GM08714 (cell line): Measurements from ENCODE around the gene PLCXD1.
"Not testable (repeated sequence)": the region's sequence is repeated elsewhere in the genome, so short reads cannot be mapped to it uniquely, and the experiment has no call there.

Experiments
- H3K4me3 ChIP-seq: fragments of 200-500 bp; sonication (Bioruptor generic); 2 replicates; pipeline ENCODE4 v1.5.1; 2014; ENCODE audit warnings: mild to moderate bottlenecking, low read length, inconsistent platforms
- ZNF274 ChIP-seq: IDR thresholded peaks from 2 replicates; pipeline ENCODE4 v1.6.1; 2012; ENCODE audit warnings: mild to moderate bottlenecking, low read depth, low read length

The PLCXD1 gene

DNA sequence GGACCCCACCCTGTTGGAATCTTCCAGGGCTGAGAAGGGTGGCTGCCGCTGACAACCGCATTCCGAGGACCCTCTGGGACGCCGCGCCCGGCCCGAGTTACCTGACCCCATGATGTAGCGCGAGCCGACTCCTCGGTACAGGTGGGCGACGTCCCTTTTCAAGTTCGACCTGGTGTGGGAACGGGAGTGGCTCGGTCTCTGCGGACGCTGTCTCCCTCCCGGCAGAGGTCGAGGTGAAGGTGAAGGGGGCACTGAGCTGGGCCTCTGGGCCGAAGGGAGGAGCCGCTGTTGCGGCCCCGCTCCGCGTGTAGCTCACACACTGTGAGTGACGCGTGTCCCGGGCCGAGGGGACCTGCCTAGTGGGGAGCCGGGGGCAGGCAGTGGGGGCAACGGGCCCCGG lies 32.9 kb downstream of the PLCXD1 start:
- TF ChIP-seq ZNF274, result no peak
- H3K4me3 ChIP-seq, result no peak overlapping the region

DNA sequence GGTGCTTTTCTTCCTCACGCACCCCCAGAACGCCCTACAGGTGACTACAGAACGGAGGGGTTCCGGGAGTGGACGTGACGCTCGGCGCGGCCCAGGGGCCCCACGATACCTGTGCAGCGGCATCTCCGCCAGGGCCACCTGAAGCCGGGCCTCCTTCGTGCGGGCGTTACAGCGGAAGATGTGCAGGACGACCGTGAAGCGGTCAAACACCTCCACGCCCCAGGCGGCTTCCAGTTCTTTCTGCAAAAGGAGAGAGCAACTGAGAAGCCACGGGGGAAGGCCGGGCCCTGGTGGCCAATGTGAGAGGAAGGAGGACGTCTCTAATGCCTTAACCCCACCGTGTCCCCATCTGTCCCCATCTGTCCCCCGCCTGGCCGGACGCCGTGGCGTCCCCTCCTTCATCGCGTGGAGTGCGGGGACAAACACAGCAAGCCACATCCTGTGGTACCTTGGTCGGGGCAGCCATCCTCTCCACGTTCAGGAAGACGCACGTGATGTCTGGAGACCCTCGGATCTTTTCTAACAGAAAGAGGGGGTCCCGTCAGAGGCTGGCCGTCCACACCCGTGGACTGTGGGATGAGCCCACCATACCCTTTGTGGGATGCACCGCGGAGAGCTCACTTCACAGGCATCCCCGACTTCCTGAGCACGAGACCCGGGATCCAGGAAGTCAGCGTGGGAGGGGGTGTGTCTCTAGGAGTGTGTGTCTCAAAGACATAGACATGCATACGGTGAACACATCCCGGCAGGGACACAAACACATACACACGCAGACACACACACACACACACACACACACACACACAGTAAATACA lies 33.8 kb downstream of the PLCXD1 start:
- H3K4me3 ChIP-seq, result no peak overlapping the region
- no peak for TF ChIP-seq ZNF274

DNA sequence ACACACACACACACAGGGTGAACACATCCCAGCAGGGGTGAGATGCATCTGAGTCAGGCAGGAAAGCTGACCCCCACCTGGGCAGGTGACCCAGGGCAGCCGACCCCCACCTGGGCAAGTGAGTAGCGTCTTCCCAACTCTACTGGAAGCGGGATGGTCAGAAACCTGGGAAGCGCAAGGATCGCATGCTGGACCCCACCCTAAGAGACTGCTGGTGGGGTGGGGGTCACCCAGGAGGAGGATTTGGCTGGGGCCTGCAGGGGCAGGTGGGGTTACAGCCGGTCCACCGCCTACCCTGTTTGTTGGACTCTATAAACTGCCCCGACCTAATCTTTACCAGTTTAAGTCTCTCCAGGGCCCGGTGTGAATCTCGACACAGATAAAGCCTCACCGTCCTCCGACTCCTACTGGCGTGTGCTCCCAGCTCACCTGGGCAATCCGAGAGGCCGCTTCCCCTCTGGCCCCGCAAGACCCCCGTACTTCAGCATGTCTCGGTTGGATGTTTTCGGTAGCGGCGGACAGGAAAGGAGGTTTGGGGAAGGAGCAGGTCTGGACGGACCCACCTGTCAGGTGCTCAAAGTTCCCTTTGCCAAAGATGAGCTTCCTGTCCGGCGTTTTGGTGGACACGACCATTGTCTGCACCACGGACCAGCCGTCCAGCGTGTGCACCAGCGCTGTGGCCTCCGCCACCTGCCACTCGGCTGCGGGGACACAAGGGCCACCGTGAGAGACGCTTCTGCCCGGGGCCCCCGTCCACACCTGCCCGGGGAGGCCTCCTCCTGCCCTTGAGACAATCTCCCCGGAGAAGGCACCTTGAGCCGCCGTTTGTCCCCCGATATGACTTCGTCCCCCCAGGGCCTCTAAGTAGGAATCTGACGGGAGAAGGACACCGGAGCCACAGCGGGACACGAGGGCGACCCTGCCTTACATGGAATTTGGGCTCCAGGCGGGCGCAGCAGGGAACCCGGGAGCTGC lies 35.5 kb downstream of the PLCXD1 start:
- TF ChIP-seq ZNF274, result no peak
- no peak overlapping the region for H3K4me3 ChIP-seq

DNA sequence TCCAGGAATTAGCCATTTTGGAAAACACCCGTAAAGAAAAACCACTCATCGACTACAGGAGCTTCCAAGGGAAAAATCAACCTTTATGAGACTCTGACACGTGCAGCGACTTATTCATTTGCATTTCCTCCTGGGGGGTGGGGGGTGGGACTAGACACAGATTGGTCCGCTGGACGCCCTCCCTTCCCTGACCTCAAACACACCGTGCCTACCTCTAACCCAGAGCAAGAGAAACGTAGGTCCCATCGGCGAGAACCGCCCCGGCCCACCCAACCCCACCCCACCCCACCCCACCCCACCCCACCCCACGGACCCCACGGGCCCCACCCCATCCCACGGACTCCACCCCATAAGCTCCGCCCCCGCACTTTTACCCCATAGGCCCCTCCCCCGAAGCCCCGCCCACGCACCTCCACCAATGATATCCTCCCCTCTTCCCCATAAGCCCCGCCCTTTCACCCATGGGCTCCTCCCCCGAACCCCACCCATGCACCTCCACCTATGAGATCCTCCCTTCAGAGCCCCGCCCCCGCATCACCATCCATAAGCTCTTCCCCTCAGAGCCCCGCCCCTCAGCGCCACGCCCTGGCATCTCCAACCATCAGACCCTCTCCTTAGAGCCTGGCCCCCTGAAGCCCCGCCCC lies 36.4 kb downstream of the PLCXD1 start:
- H3K4me3 ChIP-seq, result peak overlapping the region; percentile 47; the same call in 1 of the 2 replicates
- TF ChIP-seq ZNF274, result no peak

DNA sequence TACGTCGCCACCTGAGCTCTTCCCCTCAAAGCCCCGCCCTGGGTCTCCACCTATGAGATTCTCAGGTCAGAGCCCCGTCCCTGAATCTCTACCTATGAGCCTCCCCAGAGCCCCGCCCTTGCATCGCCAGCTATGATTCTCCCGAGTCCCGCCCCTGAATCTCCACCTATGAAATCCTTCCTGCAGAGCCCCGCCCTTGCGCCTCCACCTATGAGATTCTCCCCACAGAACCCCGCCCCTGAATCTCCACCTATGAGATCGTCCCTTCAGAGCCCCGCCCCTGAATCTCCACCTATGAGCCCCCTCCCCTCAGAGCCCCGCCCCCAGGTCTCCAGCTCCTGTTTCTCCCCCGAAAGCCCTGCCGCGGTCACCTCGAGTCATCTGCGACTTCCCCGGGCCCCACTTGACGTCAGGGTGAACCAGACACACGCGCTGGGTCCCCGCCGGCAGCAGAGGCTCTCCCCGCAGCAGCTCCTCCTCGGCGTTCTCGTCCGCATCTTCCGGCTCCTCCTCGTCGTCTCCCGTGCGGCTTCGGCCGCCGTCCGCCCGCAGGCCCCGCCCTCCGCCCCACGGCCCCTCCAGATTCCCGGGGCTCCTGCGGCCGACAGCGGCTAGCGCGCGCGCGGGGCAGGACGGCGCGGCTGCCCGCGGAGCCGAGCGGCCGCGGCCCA lies 37.0 kb downstream of the PLCXD1 start:
- TF ChIP-seq ZNF274, result no peak

DNA sequence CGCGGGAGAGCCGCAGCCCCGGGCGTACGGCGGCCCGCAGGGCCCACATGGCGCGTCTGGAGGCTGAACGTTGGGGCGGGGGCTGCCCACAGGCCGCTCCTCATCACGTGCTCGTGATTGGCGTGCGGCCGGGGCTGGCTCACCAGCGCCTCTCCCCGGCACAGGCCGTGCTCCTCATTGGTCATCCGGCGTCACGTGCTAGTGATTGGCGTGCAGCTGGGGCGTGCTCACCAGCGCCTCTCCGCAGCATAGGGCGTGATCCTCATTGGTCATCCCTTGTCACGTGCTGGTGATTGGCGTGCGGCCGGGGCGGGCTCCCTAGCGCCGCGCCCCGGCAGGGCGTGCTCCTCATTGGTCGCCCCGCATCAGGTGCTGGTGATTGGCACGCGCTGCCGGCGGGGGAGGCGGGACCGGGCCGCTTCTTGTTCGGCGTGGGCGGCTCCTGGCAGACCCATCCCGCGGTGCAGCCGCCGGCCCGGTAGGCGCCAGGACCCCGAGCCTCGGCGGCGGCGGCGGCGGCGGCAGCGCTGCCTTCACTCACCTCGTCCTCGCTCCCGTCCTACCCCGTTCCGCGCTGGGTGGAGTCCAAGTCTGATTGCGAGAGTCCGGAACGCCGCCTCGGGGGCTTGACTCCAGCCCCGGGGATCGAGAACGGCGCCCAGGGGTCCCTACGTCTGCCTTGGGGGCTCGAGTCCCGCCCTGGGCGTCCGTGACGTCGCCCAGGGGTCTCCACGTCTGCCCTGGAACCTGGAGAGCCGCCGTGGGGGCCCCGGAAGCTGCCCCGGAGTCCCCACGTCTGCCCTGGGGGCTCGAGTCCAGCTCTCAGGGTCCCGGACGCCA lies 37.8 kb downstream of the PLCXD1 start, which contains the start of gene GTPBP6:
GTPBP6 (minus strand) TSS at position 58 of the 840 bp plus-strand sequence; CDS start at position 49, 9 bp downstream.
- TF ChIP-seq ZNF274, result no peak
- peak within 1 kb of the TSS; percentile 92 for H3K4me3 ChIP-seq

More for the DNA sequence above, 37.0 kb downstream of the PLCXD1 start:
- H3K4me3 ChIP-seq, result peak overlapping the region; percentile 73

DNA sequence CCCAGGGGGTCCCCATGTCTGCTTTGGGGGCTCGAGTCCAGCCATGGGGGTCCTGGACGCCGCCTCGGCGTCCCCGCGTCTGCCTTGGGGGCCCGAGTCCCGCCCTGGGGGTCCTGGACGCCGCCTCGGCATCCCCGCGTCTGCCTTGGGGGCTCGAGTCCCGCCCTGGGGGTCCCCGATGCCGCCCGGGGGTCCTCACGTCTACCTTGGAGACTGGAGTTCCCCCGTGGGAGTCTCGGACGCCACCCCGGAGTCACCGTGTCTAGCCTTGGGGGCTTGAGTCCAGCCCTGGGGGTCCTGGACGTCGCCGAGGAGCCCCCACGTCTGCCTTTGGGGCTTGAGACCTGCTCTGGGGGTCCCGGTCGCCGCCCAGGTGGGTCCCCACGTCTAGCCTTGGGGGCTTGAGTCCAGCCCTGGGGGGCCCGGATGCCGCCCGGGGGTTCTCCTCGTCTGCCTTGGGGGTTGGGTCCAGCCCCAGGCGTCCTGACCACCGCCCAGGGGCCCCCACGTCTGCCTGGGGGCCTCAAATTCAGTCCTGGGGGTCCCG lies 38.5 kb downstream of the PLCXD1 start:
- peak overlapping the region; percentile 92 for H3K4me3 ChIP-seq
- TF ChIP-seq ZNF274, result no peak

DNA sequence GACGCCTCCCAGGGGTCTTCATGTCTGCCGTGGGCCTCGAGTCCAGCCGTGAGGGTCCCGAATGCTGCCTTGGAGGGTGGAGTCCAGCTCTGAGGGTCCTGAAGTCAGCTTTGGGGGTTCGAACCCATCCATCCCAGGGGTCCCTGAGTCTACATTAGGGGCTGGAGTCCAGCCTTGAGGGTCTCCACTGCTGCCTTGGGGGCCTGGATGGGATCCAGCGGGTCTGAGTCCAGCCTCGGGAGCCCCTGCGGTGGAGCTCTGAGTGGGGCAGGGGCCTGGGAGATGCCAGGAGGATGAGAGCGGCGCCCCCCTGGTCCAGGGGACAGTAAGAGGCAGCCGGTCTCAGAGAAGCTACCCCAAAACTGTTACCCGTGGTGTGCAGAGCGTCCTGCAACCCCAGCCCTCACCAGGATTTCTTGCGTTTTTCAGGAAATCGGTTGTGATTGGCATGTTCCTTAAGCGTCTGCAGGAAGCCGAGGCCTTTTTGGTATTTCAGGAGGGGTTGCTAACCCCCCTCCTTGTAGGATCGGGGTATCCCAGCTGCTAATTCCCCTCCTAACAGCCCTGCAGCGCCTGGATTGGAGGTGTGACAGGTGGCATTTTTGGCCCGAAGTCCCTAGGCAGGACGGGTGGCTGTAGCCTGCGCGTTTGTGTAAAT lies 39.1 kb downstream of the PLCXD1 start:
- peak overlapping the region; percentile 92 for H3K4me3 ChIP-seq
- TF ChIP-seq ZNF274, result no peak

DNA sequence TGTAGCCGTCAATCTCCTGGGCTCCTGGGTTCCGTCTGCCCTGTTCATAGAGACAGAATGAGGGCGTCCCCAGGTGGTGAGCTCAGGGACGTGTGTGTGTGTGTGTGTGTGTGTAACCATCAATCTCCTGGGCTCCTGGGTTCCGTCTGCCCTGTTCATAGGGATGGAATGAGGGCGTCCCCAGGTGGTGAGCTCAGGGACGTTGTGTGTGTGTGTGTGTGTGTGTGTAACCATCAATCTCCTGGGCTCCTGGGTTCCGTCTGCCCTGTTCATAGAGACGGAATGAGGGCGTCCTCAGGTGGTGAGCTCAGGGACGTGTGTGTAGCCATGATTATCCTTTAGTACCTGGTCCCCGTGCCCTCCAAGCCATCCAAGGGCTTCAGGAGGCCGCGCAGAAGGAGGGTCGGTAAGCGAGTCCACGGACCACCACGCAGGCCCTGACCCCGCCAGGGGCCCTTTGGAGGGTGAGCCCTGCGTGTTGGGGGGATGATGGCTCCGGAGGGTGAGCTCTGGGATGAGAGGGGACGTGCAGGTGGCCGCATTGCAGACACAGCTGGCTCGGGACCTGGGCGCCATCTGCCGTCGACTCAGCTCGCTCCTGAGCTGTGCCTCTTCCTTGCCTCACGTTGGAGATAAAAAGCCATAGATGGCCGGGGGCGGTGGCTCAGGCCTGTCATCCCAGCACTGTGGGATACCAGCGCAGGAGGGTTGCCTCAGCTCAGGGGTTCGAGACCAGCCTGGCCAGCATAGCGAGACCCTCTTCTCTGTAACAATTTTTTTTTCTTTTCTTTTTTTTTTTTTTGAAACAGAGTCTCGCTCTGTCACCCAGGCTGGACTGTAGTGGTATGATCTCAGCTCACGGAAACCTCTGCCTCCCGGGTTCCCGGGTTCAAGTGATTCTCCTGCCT lies 42.8 kb downstream of the PLCXD1 start:
- no peak for TF ChIP-seq ZNF274

DNA sequence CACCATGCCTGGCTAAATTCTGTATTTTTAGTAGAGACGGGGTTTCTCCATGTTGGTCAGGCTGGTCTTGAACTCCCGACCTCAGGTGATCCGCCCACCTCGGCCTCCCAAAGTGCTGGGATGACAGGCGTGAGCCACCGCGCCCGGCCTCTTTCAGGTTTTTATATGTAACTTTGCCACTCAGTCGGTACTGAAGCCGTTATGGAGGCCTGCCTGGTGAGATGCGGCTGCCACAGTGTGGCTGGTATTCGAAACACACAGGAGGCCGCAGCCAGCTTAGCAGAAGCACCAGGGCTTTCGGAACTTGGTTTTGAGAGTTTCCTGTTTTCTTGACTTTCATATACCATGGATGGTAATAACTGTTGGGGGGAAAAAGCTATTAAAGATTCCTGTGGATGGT lies 43.5 kb downstream of the PLCXD1 start:
- H3K4me3 ChIP-seq, result not testable (repeated sequence)

More for the DNA sequence above, 42.8 kb downstream of the PLCXD1 start:
- no peak overlapping the region for H3K4me3 ChIP-seq

DNA sequence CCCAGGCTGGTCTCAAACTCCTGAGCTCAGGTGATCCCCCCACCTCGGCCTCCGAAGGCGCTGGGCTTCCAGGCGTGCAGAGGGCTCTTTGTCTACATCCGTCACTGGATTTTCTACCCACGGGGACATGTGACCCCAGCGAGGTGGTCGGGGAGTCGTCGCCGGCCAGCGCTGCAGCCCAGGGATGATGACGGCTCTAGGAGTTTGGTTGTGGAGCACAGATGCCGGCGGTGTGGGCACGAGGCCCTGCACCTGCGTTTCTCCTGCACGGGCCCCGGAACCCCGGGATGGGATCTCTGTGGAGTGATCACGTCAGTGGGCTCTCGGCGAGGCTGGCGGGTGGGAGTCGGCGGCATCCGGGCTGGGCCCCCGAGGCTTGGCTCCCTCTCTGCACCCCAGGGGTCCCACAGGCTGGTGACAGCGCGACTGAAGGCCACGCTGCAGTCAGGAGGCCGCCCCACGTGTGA lies 46.5 kb downstream of the PLCXD1 start:
- no peak for TF ChIP-seq ZNF274
- no peak overlapping the region for H3K4me3 ChIP-seq
